Stimulated activated CD4-positive, alpha-beta T cell treated with anti-CD3 and anti-CD28 coated beads, Interleukin-4, amount 100 ng/mL, for 48 hours (primary cell): ENCODE measurements around the gene SLC29A3.

Experiments
- DNase-seq, 2 donors: peaks; one replicate each; pipeline ENCODE4 v3.0.0-alpha.2; 2020; ENCODE audit warnings: low read depth in 2 of 2

The SLC29A3 gene

DNA sequence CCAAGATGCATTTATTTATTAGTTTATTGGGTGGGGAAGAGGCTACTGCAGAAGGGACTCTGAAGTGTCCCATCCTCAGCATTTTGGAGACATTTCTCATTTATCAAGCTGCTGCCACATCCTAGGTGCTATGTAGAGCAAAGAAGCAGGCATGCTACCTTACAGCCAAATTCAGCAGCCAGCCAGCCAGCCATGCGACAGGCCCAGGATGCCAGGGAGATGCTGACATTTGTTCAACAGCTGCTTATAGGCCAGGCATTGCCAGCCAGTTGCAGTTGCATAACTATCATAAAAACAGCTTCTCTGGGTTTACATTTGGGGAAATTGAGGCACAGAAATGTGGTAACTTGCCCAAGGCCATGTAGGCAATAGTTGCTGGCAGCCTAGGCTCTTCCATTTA lies 2.3 kb downstream of the SLC29A3 start:
- no peak for DNase-seq

DNA sequence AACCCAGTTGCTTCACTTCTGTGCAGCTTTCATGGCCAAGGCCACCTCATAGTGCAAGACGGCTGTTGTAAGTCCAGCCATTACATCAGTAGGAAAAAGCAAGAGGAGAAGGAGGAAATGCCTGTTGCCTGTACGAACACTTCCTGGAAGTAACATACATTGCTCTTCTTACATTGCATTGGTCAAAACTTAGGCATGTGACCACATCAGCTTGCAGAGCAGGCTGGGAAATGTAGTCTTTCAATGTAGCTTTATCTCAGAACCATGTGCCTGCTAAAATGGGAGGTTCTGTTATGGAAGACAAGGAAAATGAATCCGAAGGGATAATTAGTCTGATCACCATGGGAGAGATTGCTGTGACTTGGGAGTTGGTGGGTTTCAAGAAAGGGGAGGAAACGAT lies 4.3 kb downstream of the SLC29A3 start:
- DNase-seq, result no peak

DNA sequence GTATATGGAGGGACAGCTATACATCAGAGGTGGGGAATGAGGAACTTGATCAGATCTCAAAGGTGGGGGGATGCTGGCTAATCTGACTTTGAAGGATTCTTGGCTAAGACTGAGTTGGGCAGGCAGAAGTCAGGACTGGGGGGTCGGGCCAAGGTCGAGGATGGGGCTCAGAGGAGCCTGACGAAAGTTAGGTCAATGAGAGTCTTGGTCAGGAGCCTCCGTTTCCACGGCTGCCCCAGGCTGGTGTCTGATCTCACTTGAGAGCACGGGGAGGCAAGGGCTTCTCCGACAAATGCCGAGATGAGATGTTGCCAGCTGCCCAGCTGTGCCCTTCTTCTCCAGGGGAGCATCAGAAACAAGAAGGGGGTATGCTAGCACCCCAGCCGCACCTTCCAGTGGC lies 5.7 kb downstream of the SLC29A3 start:
- no peak for DNase-seq

DNA sequence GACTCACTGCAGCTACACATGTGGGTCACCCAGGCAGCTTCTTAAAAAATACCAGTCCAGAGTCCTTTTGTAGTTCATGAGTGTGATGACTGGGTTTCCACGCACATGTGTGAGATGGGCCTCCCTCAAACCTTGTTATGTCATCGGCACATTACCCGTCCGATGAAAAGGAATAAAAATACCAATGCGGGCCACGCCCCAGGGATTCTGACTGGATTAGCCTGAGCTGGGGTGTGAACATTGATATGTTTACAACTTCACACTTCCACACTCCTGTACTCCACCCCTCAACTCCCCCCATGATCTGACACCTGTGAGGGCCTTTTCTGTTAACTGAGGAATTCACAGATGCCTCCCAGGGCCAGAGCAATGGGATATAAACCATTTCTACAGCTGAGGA lies 6.2 kb downstream of the SLC29A3 start:
- DNase-seq, result no peak

DNA sequence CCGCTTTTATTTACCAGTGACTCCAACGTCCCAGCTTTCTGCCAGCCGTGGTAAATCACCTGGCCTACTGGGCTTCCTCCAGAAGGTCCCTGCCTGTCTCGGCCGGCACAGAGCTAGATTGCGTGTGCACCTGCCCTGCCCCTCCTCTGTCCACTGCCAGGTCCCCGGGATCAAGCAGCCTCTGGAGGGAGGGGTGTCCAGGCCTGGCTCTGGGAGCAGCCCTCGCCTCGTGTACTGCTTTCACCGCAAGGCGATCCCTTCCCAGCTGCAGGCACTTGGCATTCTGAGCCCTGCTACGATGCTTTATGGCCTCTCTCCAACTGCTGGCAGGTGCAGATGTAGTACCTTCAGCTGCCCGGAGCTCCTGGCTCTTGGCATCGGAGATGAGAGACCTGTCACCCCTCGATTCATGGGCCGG lies 7.4 kb downstream of the SLC29A3 start:
- no peak for DNase-seq

DNA sequence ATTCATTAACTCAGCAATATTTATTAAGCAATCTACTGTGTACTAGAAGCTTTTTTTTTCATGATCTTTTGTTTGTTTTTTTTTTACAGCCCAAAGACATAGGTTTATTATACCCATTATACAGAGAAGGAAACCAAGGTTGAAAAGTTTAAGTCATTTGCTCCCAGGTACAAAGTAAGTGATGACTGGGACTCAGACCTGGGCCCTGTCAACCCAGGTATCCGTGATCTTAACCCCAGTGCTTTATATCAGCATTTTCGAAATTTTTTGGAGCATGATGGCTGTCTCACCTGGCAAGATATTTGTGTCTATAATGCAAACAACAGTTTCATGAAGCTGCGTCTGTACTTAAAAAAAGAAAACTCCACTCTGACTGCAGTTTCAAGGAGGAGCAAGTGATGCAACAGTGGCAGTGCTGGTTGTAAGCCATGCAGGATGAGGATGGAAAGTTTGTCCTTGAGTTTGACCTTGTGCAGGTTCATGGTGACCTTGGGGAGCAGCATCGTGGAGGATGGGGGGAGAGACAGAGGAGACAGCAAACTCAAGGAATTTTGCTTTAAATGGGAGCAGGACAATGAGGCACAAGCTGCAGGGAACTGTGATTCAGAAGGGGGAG lies 11.8 kb downstream of the SLC29A3 start:
- no peak for DNase-seq

DNA sequence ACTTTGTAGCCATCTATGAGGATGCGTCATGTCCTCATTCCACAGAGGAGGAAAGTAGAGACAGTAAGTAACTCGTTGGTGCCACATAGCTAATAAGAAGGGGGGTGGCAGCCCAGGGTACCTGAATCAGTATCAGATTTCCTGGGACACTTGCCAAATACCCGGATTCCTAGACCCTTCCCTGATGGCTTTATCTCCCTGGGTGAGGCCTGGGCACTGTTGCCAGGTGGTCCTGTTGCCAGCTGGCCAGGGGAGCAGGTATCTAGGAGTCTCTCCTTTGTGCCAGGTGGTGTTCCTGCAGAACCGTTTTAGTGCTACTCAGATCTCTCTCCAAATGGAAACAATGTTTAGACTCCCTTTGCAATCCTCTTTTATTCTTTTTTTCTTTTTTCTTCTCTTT lies 12.7 kb downstream of the SLC29A3 start:
- no peak for DNase-seq

DNA sequence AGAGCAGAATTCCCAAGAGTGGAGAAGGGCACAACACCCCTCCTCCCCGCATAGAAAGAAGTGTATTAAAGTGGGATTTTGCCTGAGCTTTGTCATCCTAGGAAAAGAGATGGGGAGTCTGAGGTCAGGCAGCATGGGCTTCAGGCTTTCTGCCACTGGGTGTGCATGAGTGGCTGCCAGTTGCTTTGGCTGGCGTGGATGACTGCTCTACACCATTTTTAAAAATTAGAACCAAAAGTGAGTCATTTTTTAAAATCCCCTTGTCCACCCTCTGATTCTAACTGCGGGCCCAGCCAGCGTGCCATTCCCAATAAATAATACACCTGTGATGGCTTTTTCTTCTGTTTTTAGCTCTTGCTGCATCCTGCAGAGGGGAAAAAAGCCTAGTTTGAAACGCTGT lies 13.4 kb downstream of the SLC29A3 start:
- DNase-seq, result no peak

DNA sequence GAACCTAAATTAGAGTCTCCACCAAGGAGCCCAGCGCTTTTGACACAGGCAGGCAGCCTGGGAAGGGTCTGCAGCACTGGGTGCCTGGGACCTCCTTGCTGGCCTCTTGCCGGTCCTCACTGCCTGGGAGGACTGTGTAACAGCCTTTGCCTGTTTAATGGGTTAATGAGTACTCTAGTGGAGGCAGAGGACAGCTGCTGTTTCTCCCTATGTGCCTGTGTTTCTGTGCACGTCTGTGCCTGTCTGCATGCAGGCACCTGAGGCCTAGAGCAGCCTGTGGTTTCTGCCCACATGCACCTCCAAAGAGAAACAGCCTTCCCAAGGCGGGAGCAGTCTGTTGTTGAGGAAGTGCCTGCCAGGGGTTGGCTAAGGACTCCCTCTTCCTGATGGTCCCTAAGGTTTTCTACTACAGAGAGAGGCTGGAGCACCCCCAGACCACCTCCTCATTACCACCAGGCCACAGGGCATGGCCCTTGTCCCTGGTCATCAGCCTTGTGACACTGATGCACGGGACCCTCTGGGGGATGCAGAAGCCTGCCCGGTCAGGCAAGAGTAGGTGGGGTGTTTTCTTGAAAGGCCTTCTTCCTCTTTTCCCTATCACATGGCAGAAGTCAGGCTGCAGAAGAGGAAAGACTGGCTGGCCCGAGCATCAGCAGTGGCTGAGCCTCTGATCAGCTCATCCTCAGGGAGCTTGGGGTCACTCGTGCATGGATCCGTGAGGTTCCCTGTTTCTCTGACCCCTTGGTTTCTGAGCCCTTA lies 14.2 kb downstream of the SLC29A3 start:
- no peak for DNase-seq

DNA sequence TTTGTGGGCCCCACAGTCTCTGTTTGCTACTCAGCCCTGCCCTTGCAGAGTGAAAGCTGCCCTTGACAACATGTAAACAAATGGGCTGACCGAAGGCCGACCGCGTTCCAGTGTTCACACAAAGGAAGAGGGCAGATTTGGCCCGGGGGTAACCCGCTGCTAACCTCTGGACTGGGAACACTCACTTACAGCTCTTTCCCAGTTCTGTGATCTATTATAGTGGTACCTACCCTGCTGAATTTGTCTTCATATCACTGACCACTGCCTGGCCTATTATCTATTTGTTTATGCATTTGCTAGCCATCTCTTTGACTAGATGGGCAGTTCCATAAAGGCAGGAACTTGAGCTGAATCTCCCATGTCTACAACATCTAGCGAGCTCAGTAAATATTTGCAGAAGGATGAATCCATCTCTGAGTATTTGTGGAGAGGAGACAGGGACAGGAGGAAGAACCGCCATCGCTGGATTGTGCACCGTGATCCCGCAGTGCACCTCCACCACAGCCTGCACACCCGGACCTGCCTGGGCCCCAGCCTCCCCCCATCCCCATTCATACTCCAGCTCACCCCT lies 15.2 kb downstream of the SLC29A3 start:
- no peak for DNase-seq

DNA sequence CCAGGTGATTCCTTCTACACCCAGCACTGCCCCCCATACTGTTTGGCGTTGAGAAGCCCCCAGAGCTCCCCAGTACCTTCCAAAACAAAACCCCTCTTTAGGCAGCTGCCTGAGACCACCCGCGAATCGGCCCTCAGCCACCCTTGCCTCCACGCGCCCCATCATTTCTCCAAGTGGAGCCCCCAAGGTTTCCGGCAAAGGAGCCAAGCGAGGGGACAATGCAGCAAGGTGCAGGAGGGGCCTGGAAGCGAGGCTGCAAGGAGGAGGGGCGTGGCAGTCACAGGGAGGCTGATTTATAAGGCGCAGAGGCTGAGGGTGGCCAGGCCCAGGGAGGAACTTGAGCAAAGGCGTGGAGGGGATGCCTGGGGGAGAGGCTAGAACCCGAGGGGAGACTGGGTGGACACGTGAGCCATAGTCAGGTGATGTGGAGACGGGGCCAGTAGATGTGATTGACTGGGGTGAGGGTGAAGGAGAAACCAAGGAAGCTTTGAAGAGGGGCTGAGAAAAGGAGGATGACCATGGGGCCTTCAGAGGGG lies 16.2 kb downstream of the SLC29A3 start:
- DNase-seq, result no peak

DNA sequence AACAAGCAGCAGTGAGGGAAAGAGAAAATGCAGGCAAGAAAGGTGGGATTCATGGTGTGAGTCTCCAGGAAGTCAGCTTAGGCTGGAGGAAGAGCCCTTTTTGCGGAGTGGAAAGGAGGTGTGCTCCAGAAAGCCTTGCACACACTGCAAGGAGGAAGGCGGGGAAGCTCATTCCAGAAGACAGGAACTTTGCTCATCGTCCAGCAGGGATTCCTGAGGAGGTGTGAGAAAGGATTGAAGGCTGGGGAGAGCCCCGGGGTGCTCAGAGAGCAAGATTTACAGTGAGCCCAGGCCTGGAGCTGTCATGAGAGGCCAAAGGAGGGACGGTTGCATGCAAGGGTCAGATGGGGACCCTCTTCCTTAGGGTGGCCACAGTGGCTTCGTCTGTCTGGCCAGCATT lies 17.6 kb downstream of the SLC29A3 start:
- DNase-seq, result no peak

DNA sequence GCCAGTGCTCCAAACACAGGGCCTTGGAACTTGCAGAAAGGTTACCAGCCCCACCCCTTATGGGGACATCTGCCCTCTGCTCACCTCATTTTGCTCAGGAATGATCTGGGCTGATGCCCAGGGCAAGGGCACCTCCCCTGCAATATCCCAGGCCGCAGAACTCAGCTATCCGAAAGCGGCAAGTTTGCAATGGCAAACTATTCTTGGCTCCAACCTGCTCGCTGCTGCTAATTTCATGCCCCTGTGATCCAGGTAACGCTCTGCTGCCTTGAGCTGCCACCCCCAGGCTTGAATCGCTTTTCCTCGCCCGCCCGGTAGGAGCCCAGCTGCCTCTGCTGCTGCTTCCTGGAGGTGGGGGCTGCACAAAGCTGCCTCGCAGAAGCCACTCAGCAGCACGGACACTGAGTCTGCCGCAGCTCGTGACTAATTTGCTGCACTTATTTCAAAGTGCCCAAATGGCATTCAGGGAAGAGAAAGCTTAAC lies 18.2 kb downstream of the SLC29A3 start:
- DNase-seq, result no peak

DNA sequence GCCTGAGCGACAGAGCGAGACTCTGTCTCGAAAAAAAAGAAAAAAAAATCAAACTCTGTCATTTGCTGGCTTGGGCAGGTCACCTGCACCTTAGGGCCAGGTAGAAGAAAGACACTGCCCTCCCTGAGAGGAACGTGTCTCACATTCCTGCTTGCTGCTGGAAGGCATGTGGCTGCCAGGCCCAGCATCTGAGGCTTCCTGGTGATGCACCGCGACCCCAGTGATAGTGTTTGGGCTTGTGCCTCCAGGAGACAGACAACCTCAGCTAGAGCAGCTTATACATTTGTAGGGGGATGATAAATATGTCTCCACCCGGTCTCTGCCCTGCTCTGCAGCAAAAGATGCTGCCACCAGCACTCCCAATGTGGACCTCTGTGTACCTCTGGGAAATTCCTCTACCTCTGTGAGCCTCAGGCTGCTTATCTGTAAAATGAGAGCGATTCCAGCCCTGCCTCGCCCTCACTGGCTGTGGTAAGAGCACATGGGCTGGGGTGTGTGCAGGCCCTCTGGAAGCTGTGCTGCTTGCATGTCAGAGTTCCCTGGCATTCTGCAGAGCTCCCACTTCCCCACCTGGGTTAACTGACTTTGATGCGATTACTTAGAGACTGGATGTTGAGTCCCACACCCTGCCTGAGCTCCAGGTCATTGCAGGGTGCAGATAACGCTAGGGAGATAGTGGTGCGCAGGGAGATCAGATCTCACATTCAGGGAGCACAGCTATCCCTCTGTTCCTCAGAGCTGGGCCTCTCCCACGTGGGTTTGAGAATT lies 19.9 kb downstream of the SLC29A3 start:
- no peak for DNase-seq

DNA sequence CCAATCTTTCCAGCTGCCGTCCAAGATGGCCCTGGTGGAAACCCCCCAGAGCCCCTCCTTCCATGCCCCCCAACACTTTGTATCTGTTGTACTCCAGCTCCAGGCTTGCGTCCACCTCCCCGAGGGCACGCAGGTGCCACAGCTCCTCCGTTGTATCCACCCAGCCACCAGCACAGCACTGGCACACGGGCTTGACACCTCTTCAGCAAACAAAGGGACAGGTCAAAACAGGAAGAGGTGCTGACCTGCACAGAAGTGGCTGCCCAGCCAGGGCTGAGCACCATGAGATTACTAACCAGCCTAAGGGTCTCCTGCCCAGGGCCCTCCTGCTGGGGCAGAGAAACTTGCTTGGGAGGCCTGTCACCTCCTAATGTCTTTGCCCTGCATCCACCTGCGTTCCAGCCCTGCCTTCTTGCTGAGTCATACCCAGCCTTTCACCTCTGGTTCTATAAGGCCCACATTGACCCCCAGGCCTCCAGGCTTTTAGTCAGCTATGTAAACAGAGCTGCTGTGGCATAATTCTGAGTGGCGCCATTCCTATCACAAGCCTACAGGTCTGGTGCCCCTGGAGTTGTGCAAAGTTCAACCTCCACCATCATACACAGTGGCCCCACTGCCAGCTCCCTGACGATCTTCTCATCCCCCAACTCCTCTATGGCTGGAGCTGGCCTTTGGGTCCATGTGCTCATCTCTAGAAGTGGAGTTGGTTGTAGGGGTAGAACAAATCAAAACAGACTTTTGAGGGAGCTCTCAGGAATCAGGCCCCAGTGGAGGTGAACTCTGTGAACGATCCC lies 20.9 kb downstream of the SLC29A3 start:
- DNase-seq, result no peak

DNA sequence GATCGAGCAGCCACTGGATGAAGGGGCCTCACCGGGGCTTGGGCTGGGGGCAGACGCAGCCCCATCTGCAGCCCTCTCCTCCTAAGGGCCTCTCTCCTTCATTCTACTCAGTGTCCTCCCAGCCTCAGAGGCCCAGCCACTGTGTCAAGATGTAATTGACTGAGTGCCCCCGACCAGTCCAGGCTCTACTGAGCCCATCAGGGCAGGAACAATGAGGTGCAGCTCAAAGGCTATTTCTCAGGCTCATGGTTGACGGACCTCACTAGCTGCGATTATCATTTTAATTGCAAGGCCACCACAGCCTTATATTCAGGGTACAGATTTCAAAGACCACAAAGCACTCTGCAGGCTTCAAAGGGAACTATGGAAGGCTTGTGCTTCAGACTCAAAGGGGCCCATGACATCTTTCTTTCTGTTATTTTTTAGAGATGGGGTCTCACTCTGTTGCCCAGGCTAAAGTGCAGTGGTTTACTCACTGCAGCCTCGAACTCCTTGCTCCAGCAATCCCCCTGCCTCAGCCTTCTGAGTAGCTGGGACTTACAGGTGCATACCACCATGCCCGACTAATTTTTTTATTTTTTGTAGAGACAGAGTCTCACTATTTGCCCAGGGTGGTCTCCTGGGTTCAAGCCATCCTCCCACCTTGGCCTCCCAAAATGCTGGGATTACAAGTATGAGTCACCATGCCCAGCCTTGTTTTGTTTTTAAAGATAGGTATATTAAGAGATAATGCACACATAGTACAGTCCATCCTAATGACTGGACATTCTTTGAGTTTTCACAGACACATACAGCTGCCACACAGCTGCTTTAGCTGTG lies 23.7 kb downstream of the SLC29A3 start:
- DNase-seq, result no peak

DNA sequence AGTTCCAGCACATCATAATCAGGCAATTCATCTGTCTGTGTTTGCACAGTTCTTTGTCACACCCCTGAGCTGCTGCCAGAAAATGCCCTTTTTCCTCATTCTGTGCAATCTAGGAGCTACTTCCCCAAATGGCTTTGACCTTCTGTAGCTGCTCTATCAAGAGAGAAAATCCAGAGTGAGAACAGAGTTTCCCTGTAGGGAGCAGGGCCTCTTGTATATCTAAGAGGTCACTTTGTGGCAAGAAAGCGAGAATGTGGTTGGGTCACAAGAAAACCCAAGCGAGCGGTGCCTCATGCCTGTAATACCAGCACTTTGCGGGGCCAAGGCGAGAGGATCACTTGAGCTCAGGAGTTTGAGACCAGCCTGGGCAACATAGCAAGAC lies 24.3 kb downstream of the SLC29A3 start:
- no peak for DNase-seq

DNA sequence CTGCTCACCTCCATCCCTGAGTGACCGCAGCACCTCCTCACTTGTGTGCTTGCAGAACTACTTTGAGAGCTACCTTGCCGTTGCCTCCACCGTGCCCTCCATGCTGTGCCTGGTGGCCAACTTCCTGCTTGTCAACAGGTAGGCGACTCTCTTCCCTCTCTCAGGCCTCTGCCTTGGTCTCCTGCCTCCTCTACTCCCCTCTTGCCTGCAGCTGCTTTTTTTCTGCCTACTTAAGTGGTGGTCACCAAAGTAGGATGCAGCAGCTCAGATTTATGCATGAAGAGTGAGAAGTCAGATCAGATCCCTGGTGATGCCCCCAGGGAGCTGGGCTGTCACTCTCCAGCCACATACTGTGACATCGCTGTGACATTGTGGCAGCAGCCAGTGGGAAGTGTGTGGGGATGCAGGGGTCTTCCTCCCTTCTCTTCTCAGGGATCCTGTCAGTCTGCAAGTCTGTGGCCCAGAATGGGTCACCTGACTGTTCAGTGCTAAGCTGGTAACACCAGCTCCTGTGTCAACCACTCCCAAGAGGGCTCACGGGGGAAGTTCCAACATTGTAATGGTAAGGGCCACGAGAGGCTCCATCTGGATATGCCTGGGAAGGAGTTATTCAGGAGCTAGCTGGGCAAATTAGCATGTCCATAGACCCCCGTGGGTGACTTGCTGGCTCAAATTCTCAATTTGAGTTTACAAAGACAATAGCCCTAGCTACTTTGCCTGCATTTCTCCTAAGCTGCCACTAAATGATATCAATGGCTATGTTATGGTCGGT lies 25.3 kb downstream of the SLC29A3 start:
- no peak for DNase-seq

DNA sequence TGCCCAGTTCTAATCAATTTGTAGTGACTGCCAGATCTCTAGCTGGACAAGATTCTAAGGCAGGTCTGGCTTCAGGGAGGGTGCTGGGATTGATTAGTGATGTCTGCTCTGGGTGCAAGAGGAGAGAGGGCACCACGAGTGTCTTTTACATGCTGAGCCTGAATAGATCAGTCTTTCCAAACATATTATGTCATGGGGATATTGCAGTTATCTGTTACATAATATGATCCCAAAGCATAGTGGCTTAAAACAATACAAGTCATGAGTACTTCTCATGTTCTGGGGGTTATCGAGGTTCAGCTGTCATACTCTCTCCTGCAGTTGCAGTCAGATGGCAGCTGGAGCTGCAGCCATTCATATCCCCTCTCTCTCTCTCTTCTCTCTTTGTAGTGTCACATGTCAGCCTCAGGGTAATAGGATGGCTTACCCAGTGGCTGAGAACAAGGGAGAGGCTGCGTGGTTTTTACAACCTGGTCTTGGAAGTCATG lies 26.0 kb downstream of the SLC29A3 start:
- DNase-seq, result no peak

DNA sequence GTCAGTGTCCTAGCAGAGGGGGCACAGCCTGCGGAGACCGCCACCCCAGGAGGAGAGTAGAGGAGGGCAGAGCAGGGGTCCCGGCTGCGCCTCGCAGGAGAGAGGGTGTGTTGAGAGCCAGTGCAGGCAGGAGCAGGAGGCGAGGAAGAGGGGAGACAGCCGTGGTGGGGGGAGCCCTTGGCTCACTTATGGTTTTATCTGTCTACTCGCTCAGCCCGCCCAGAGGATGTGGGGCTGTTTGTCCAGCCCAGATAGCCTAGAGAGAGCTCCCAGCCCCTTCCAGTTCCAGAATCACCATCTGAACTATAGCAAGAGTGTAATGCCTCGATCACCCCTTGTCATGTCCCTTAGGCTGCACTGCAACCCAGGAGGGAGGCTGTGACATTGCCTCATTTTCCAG lies 26.6 kb downstream of the SLC29A3 start:
- DNase-seq, result no peak
